ENCODE data around the gene EVC2. TPM values are rescaled to one million over a fixed set of nuclear protein-coding genes. Genes with fewer than 3 reads are reported as not detected.

The EVC2 gene
- total and polyA plus RNA-seq, 2 of the 4 experiments (the other 2 are of a cell fraction): 2.7 to 5.9 TPM

- no peak overlapping the region for H3K4ac ChIP-seq (ENCODE audit: low read depth, low read length)
- H3K4me2 ChIP-seq (ENCODE audit: low read depth, low read length): no peak overlapping the region
- no peak overlapping the region for H4K5ac ChIP-seq (ENCODE audit: low read depth, low read length)
- no peaks in the 10 kb centered on the region for H4K20me1 ChIP-seq (ENCODE audit: insufficient read depth, low read length)
- H3K79me1 ChIP-seq (ENCODE audit: low read depth in 1 of 2, low read length in 2 of 2): peaks cover under 1 to 3% of the 10 kb centered on the region in 2 experiments; a peak in 2 of 4 replicates
- no peak overlapping the region for H4K91ac ChIP-seq (ENCODE audit: insufficient read depth, low read depth, low read length)
- H3K56ac ChIP-seq (ENCODE audit: extremely low read depth, insufficient read depth, low read length): no peak overlapping the region
- H3K27ac ChIP-seq (ENCODE audit: insufficient read depth, low read length): no peak overlapping the region
- H2BK120ac ChIP-seq (ENCODE audit: low read depth, low read length): no peak overlapping the region
- no peak overlapping the region for H2AFZ ChIP-seq (replicated peaks; ENCODE audit: low read length, poor library complexity)
- no TSS peak for BruUV-seq (replicated peaks)
- no peak overlapping the region for H2BK5ac ChIP-seq (ENCODE audit: low read depth, low read length, poor library complexity, severe bottlenecking)
- TF ChIP-seq RAD21 (IDR thresholded peaks at IDR 0.05; ENCODE audit: low read length): no peak
- no peak for TF ChIP-seq RCOR1 (IDR thresholded peaks at IDR 0.05; ENCODE audit: insufficient replicate concordance, low read length)
- no peak for TF ChIP-seq MAZ (IDR thresholded peaks at IDR 0.05; ENCODE audit: borderline replicate concordance, low read depth, low read length)
- TF ChIP-seq NFE2L2 (IDR thresholded peaks at IDR 0.05; ENCODE audit: low read depth, low read length): no peak
- no peak overlapping the region for H3K4me3 ChIP-seq (ENCODE audit: insufficient read depth, low read depth, low read length)
- H3K36me3 ChIP-seq (ENCODE audit: control insufficient read depth, insufficient read depth, low read length): peaks cover 22% of the 10 kb centered on the region
- no peaks in the 10 kb centered on the region for H3K27me3 ChIP-seq (ENCODE audit: control insufficient read depth, insufficient read depth, low read length)
- no peaks in the 10 kb centered on the region; the same call in 1 of the 2 replicates for H3K9me3 ChIP-seq (ENCODE audit: control insufficient read depth, insufficient read depth, low read length)
- no peak overlapping the region for H3K9ac ChIP-seq (ENCODE audit: low read depth, low read length)
- no peak overlapping the region for H2AK9ac ChIP-seq (replicated peaks; ENCODE audit: low read depth, low read length, poor library complexity)
- in situ Hi-C loops (cut with MboI; ENCODE audit: low sequenced_read_pairs) (no loop called here), intact Hi-C loops (cut with micrococcal nuclease) (no loop called here), dilution Hi-C loops (cut with HindIII; ENCODE audit: low sequenced_read_pairs, unreplicated experiment) (no loop called here)
- no peak overlapping the region for H3K14ac ChIP-seq (replicated peaks; ENCODE audit: low read depth, low read length)
- no peak overlapping the region for H2BK20ac ChIP-seq (ENCODE audit: low read depth, low read length)
- no peak for ATAC-seq (ENCODE audit: low read depth)
- ChIA-PET POLR2A (ENCODE audit: unreplicated experiment) (no interaction called here), CTCF (no interaction called here)
- H3K18ac ChIP-seq (ENCODE audit: low read depth, low read length): no peak overlapping the region
- H3K4me1 ChIP-seq (ENCODE audit: control insufficient read depth, insufficient read depth, low read length): peaks cover 9% of the 10 kb centered on the region
- no peak overlapping the region for H2AK5ac ChIP-seq (ENCODE audit: low read depth, low read length)
- no peak overlapping the region for H2BK15ac ChIP-seq (ENCODE audit: low read depth, low read length)
- H4K8ac ChIP-seq (ENCODE audit: low read depth in 2 of 2, low read length in 2 of 2): no peak overlapping the region
- DNase-seq: no peak
- no peak overlapping the region for H3K23ac ChIP-seq (ENCODE audit: low read depth, low read length)
- 80% methylated on average over 1 of the region's 3 CpGs; no CpG with 5 or more reads in 1 of the 2 experiments for WGBS, 2 experiments (ENCODE audit: extremely low coverage in 2 of 2, insufficient read length in 1 of 2)
- 0 out of 2 replicates have a peak, but pooled peaks cover 6% of the 10 kb centered on the region for H3K9me1 ChIP-seq (ENCODE audit: insufficient read depth, low read length)
These were observed 76.3 kb downstream of the EVC2 start for GRCh38 chr4:5632066-5632440.

Measured in IMR-90 (cell line).